A549 (cell line): ENCODE results near the gene SART1. TPM values are rescaled to one million over a fixed set of nuclear protein-coding genes. Genes with fewer than 3 reads are reported as not detected.

ENCODE experiments used
- ATAC-seq, 2 experiments: fragments of 200-7000 bp in 1 of 2; fragments of >200 bp in 1 of 2; cut with Nextera tagmentation in 1 of 2; cut with Tn5 transposase in 1 of 2; 3 replicates each; pipeline versions ENCODE4 v1.8.0 to v1.9.1; 2018 to 2020; ENCODE audit warnings: mild to moderate bottlenecking in 1 of 2, moderate library complexity in 1 of 2
- CTCF ChIA-PET: fragments of 300-600 bp; sonication (Branson Sonifier 250); formaldehyde crosslinking; extraction: SDS; loops from one replicate; lab custom pipeline; 2021; ENCODE audit warnings: antibody characterized with exemption, inconsistent platforms; lab: Yijun Ruan, JAX
- POLR2A ChIA-PET: fragments of 350-600 bp; formaldehyde crosslinking; extraction: SDS; loops from one replicate; lab custom pipeline; 2021; ENCODE audit warnings: antibody characterized with exemption, inconsistent platforms; lab: Yijun Ruan, JAX
- DNase-seq, 2 experiments: peaks; one replicate each; pipeline versions ENCODE4 v3.0.0 to v3.0.0-alpha.2; 2011 to 2016; ENCODE audit warnings: low read depth in 1 of 2, low spot score in 1 of 2
- FAIRE-seq: peaks from 2 replicates; lab custom pipeline; 2011; peaks lifted over from hg19 to GRCh38; lab: Jason Lieb, UNC
- H3K27ac ChIP-seq, 2 experiments: fragments of >200 bp; sonication (Bioruptor Twin); formaldehyde crosslinking; 3 replicates each; pipeline ENCODE4 v1.5.1; 2016 to 2017
- H3K4me1 ChIP-seq: fragments of >200 bp; sonication (Bioruptor Twin); formaldehyde crosslinking; 3 replicates; pipeline ENCODE4 v1.6.1; 2016
- H3K4me2 ChIP-seq: fragments of >200 bp; sonication (Bioruptor Twin); formaldehyde crosslinking; 3 replicates; pipeline ENCODE4 v1.6.1; 2016
- H3K4me3 ChIP-seq: fragments of >200 bp; sonication (Bioruptor Twin); formaldehyde crosslinking; 3 replicates; pipeline ENCODE4 v1.5.1; 2016
- H3K9me3 ChIP-seq: fragments of >200 bp; sonication (Bioruptor Twin); formaldehyde crosslinking; 3 replicates; pipeline ENCODE4 v1.6.1; 2016
- CBX2 ChIP-seq: fragments of 200-600 bp; sonication (generic); IDR thresholded peaks from 2 replicates; pipeline ENCODE4 v1.6.1; 2016; ENCODE audit warnings: low read depth, mild to moderate bottlenecking, borderline replicate concordance
- CEBPB ChIP-seq, 2 experiments: fragments of >200 bp in 1 of 2; sonication (Bioruptor Twin) in 1 of 2; formaldehyde crosslinking in 1 of 2; IDR thresholded peaks; 2 replicates each; pipeline ENCODE4 v1.6.1; 2012 to 2016
- CHD2 ChIP-seq: fragments of 150-350 bp; IDR thresholded peaks from 2 replicates; pipeline ENCODE4 v1.6.1; 2014; ENCODE audit warnings: low read length; ENCODE audit not compliant: partially characterized antibody
- EHMT2 ChIP-seq: fragments of 200-600 bp; sonication (generic); IDR thresholded peaks from 2 replicates; pipeline ENCODE4 v1.6.1; 2016; ENCODE audit warnings: antibody characterized with exemption, low read depth, mild to moderate bottlenecking, moderate library complexity
- ELK1 ChIP-seq: fragments of 150-350 bp; IDR thresholded peaks from 2 replicates; pipeline ENCODE4 v1.6.1; 2014; ENCODE audit warnings: low read depth, mild to moderate bottlenecking, low read length
- ESRRA ChIP-seq: fragments of 150-350 bp; IDR thresholded peaks from 2 replicates; pipeline ENCODE4 v1.6.1; 2014; ENCODE audit warnings: mild to moderate bottlenecking, low read length, borderline replicate concordance
- FOSB ChIP-seq: fragments of 250-450 bp; sonication (Bioruptor Pico); IDR thresholded peaks from 2 replicates; pipeline ENCODE4 v1.5.0; 2020; ENCODE audit warnings: mild to moderate bottlenecking, moderate library complexity
- FOSL2 ChIP-seq, 2 experiments: fragments of 450-650 bp in 1 of 2; fragments of >200 bp in 1 of 2; sonication (Bioruptor Twin) in 1 of 2; formaldehyde crosslinking; IDR thresholded peaks; 2 replicates each; pipeline versions ENCODE4 v1.5.0 to v1.6.1; 2016 to 2020; ENCODE audit warnings: mild to moderate bottlenecking in 1 of 2, moderate library complexity in 1 of 2
- FOXS1 ChIP-seq: fragments of 250-450 bp; sonication (Bioruptor Pico); IDR thresholded peaks from 2 replicates; pipeline ENCODE4 v1.5.0; 2020; ENCODE audit warnings: mild to moderate bottlenecking, moderate library complexity
- GATA3 ChIP-seq: IDR thresholded peaks from 2 replicates; pipeline ENCODE4 v1.6.1; 2012; ENCODE audit warnings: borderline replicate concordance
- HDAC2 ChIP-seq: fragments of 200-600 bp; sonication (generic); IDR thresholded peaks from 2 replicates; pipeline ENCODE4 v1.6.1; 2016
- HES2 ChIP-seq: fragments of >200 bp; sonication (Bioruptor Twin); formaldehyde crosslinking; IDR thresholded peaks from 2 replicates; pipeline ENCODE4 v1.6.1; 2016
- HOXB5 ChIP-seq: fragments of 250-450 bp; sonication (Bioruptor Pico); IDR thresholded peaks from 2 replicates; pipeline ENCODE4 v1.5.0; 2020; ENCODE audit warnings: mild to moderate bottlenecking, moderate library complexity
- KDM1A ChIP-seq: fragments of 200-600 bp; sonication (generic); IDR thresholded peaks from 2 replicates; pipeline ENCODE4 v1.6.1; 2016; ENCODE audit warnings: low read depth, mild to moderate bottlenecking
- KDM5A ChIP-seq: fragments of 200-600 bp; sonication (generic); IDR thresholded peaks from 2 replicates; pipeline ENCODE4 v1.6.1; 2016; ENCODE audit warnings: antibody characterized with exemption, mild to moderate bottlenecking
- MAFK ChIP-seq: fragments of 450-650 bp; IDR thresholded peaks from 2 replicates; pipeline ENCODE4 v1.6.1; 2014; ENCODE audit not compliant: partially characterized antibody
- MYC ChIP-seq: IDR thresholded peaks from 2 replicates; pipeline ENCODE4 v1.6.1; 2012; ENCODE audit warnings: mild to moderate bottlenecking, inconsistent platforms, low read length, improper control_type of control experiment, borderline replicate concordance
- NPAS2 ChIP-seq: fragments of 250-450 bp; sonication (Bioruptor Pico); IDR thresholded peaks from 2 replicates; pipeline ENCODE4 v1.8.0; 2022; ENCODE audit warnings: mild to moderate bottlenecking, moderate library complexity, borderline replicate concordance
- RAD21 ChIP-seq, 2 experiments: fragments of >200 bp in 1 of 2; sonication (Bioruptor Twin) in 1 of 2; formaldehyde crosslinking in 1 of 2; IDR thresholded peaks in 1 of 2; conservative IDR thresholded peaks in 1 of 2; 2 replicates in 1 of 2; 3 replicates in 1 of 2; pipeline ENCODE4 v1.6.1; 2012 to 2018; ENCODE audit warnings: inconsistent platforms in 1 of 2
- SMC3 ChIP-seq: fragments of >200 bp; sonication (Bioruptor Twin); formaldehyde crosslinking; IDR thresholded peaks from 3 replicates; pipeline ENCODE4 v1.6.1; 2018; ENCODE audit warnings: inconsistent platforms
- SREBF2 ChIP-seq: fragments of 450-650 bp; IDR thresholded peaks from 2 replicates; pipeline ENCODE4 v1.6.1; 2014; ENCODE audit warnings: mild to moderate bottlenecking, moderate library complexity
- USF2 ChIP-seq: fragments of 450-650 bp; IDR thresholded peaks from 2 replicates; pipeline ENCODE4 v1.6.1; 2014; ENCODE audit warnings: antibody characterized with exemption
- ZC3H11A ChIP-seq: fragments of 450-650 bp; IDR thresholded peaks from 2 replicates; pipeline ENCODE4 v1.6.1; 2014; ENCODE audit warnings: antibody characterized with exemption, mild to moderate bottlenecking
- WGBS: methylation state at CpG from one replicate; pipeline ENCODE4 v1.1.6; 2017; ENCODE audit errors: missing lambda C conversion rate; 5-methylcytosine and 5-hydroxymethylcytosine counted together
- polyA plus RNA-seq, 4 experiments: library from polyadenylated mRNA; depleted of rRNA in 3 of 4; stranded (reverse); fragments of >200 nt; fragmentation: RNase III in 1 of 4; extraction: RNeasy Plus Mini Kit Qiagen cat#74134 plus additional on column Dnase treatment in 1 of 4; gene quantifications; 2 replicates in 3 of 4; 3 replicates in 1 of 4; pipeline ENCODE4 v1.2.3, GENCODE V29; 2011 to 2017
- TF ChIP-seq, protein P1 (sequence below): fragments of 250-450 bp; sonication (Bioruptor Pico); IDR thresholded peaks from 2 replicates; pipeline ENCODE4 v1.5.0; 2020; ENCODE audit warnings: low read depth, mild to moderate bottlenecking, moderate library complexity
- TF ChIP-seq, protein P2 (sequence below): IDR thresholded peaks from 2 replicates; pipeline ENCODE4 v1.6.1; 2012

SART1 gene
- polyA plus RNA-seq, 2 of the 4 experiments (the other 2 are of a cell fraction): 22.0 to 53.8 TPM

DNA sequence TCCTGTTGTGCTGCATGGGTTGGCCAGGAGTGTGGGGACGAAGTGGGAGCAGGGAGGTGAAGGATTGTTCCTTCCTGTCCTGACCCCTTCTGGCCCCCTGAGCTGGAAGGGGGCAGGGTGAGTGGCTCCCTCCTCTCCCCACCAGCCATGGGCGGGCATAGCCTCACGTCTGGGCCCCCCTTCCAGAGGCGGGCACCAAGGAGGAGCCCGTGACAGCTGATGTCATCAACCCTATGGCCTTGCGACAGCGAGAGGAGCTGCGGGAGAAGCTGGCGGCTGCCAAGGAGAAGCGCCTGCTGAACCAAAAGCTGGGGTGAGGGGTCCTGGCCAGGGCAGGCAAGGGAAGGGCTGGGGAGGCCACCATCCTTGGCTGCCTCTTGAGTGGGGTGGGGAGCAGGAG lies 3.4 kb downstream of the SART1 start:
- WGBS: 81% methylated on average over 10 of the region's 10 CpGs

DNA sequence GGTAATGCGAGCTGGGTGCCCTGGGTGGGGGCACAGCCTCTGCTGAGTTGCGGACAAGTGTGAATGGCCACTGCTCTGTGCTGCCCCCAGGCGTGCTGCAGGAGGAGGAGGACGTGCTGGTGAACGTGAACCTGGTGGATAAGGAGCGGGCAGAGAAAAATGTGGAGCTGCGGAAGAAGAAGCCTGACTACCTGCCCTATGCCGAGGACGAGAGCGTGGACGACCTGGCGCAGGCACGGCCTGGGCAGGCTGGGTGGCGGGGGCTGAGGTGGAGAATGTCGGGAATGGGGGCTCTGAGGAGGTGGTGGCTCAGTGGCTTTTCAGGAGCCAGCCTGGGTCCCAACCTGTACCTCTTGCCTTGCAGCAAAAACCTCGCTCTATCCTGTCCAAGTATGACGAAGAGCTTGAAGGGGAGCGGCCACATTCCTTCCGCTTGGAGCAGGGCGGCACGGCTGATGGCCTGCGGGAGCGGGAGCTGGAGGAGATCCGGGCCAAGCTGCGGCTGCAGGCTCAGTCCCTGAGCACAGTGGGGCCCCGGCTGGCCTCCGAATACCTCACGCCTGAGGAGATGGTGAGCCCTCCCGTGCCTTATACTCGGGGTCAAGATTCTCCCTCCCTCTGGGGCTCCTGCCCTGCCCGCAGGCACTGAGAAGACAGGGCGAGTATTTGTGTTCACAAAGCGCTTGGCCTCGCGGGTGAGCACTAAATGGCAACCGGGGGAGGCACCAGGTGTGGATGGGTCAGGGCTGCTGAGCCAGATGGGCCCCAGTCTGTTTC lies 4.6 kb downstream of the SART1 start:
- FAIRE-seq (no peak), ATAC-seq (no peak), DNase-seq (no peak)
- H3K4me3 ChIP-seq: no peak overlapping the region
- WGBS: 93% methylated on average over 36 of the region's 36 CpGs
- TF ChIP-seq ESRRA (no peak), ZC3H11A (no peak), KDM1A (no peak), CEBPB (IDR thresholded peaks at IDR 0.05) (no peak), MAFK (no peak), ELK1 (no peak), MYC (no peak), FOSB (CRISPR knock-in tag) (no peak), USF2 (no peak), CBX2 (no peak), HOXB5 (no peak), EHMT2 (no peak), HDAC2 (no peak)
- TF ChIP-seq, protein P1, sequence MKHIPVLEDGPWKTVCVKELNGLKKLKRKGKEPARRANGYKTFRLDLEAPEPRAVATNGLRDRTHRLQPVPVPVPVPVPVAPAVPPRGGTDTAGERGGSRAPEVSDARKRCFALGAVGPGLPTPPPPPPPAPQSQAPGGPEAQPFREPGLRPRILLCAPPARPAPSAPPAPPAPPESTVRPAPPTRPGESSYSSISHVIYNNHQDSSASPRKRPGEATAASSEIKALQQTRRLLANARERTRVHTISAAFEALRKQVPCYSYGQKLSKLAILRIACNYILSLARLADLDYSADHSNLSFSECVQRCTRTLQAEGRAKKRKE (CRISPR knock-in tag): no peak
- H3K27ac ChIP-seq: no peak overlapping the region
- H3K9me3 ChIP-seq: no peaks in the 10 kb centered on the region
- ChIA-PET POLR2A (no interaction called here), CTCF (interaction anchor here (0.7 to 6.3 kb wide), 5 partner anchors 11 to 122 kb away, joined by 3 to 35 read pairs (median 3); partner anchors contain the start of gene FIBP)
- H3K4me1 ChIP-seq: peaks cover 12% of the 10 kb centered on the region; the same call in 2 of the 3 replicates
- no peak overlapping the region for H3K4me2 ChIP-seq

More for the DNA sequence above, 3.4 kb downstream of the SART1 start:
- POLR2A ChIA-PET: interaction anchor here (0.6 kb wide), 1 partner anchor 66 kb away, joined by 3 read pairs; no protein-coding TSS in a partner anchor
- no peak for ATAC-seq
- CTCF ChIA-PET: interaction anchor here (1.3 to 6.3 kb wide), 3 partner anchors 23 to 80 kb away, joined by 4 to 35 read pairs (median 15); no protein-coding TSS in a partner anchor
- H3K4me3 ChIP-seq: no peak overlapping the region
- H3K4me1 ChIP-seq: peaks cover 12% of the 10 kb centered on the region; the same call in 2 of the 3 replicates
- TF ChIP-seq USF2: no peak
- no peak for TF ChIP-seq GATA3
- TF ChIP-seq SREBF2: no peak
- TF ChIP-seq SMC3: no peak
- TF ChIP-seq FOSL2 (IDR thresholded peaks at IDR 0.05): no peak
- TF ChIP-seq FOSL2 (CRISPR knock-in tag; IDR thresholded peaks at IDR 0.05): no peak
- no peak for TF ChIP-seq NPAS2
- TF ChIP-seq, protein P2, sequence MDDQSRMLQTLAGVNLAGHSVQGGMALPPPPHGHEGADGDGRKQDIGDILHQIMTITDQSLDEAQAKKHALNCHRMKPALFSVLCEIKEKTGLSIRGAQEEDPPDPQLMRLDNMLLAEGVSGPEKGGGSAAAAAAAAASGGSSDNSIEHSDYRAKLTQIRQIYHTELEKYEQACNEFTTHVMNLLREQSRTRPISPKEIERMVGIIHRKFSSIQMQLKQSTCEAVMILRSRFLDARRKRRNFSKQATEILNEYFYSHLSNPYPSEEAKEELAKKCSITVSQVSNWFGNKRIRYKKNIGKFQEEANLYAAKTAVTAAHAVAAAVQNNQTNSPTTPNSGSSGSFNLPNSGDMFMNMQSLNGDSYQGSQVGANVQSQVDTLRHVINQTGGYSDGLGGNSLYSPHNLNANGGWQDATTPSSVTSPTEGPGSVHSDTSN: no peak
- TF ChIP-seq RAD21 (conservative IDR thresholded peaks at IDR 0.05 in 1 of 2, IDR thresholded peaks at IDR 0.05 in 1 of 2): no peak
- no peak for TF ChIP-seq FOXS1
- TF ChIP-seq HES2: no peak
- no peak for TF ChIP-seq CHD2
- TF ChIP-seq KDM5A: no peak
- no peak for TF ChIP-seq ELK1
- no peak for TF ChIP-seq ZC3H11A
- TF ChIP-seq, all 56 proteins: peak for 0
- FAIRE-seq (no peak), DNase-seq (no peak)
- no peak overlapping the region for H3K27ac ChIP-seq
- no peak overlapping the region for H3K4me2 ChIP-seq
- no peaks in the 10 kb centered on the region for H3K9me3 ChIP-seq
